A673 (cell line): ENCODE results near the gene PLD1.

ENCODE experiments used
- CTCF ChIP-seq: fragments of 300-800, 200-600 bp; sonication (generic); conservative IDR thresholded peaks from 2 replicates; pipeline ENCODE4 v1.5.1; 2017; ENCODE audit warnings: low read depth, mild to moderate bottlenecking, antibody characterized with exemption, low read length, moderate library complexity, mixed read lengths
- EZH2 ChIP-seq: fragments of 200-600 bp; sonication (generic); IDR thresholded peaks from 2 replicates; pipeline ENCODE4 v1.6.1; 2017; ENCODE audit warnings: borderline replicate concordance, low read depth, mild to moderate bottlenecking, mixed read lengths, antibody characterized with exemption, low read length; ENCODE audit not compliant: poor library complexity, severe bottlenecking

GRCh38 chr3:171614318-171614921 is 195.9 kb downstream of the PLD1 start:
- peak; percentile 83 for TF ChIP-seq CTCF
- no peak for TF ChIP-seq EZH2
